PC-3 (cell line): ENCODE results near the gene KISS1R. TPM values are rescaled to one million over a fixed set of nuclear protein-coding genes. Genes with fewer than 3 reads are reported as not detected.

Source experiments
- ATAC-seq: fragments of 200-7000 bp; cut with Tn5 transposase; 2 replicates; pipeline ENCODE4 v1.9.1; 2020; ENCODE audit warnings: mild to moderate bottlenecking, moderate library complexity
- BruUV-seq: library from RNA; stranded (reverse); fragments of 400-500 nt; replicated peaks from 2 replicates; lab custom pipeline; 2021; lab: Mats Ljungman, UMichigan
- CTCF ChIA-PET: fragments of 300-600 bp; sonication (Branson Sonifier 250); formaldehyde crosslinking; loops from one replicate; lab custom pipeline; 2022; ENCODE audit warnings: antibody characterized with exemption; lab: Charles Lee
- POLR2A ChIA-PET: fragments of 300-600 bp; sonication (Branson Sonifier 250); formaldehyde crosslinking; loops from one replicate; lab custom pipeline; 2022; ENCODE audit warnings: antibody characterized with exemption; ENCODE audit not compliant: unreplicated experiment; lab: Charles Lee
- DNase-seq: peaks from one replicate; pipeline ENCODE4 v3.0.0-alpha.2; 2015
- H2AFZ ChIP-seq: fragments of 300-600 bp; sonication (generic); 2 replicates; pipeline ENCODE4 v1.6.0; 2016; ENCODE audit warnings: antibody characterized with exemption, low read length
- H3F3A ChIP-seq: fragments of 300-600 bp; sonication (generic); one replicate; pipeline ENCODE4 v1.6.0; 2017; ENCODE audit warnings: antibody characterized with exemption, low read length, control low read depth, mild to moderate bottlenecking; ENCODE audit not compliant: unreplicated experiment
- H3K27ac ChIP-seq: fragments of 300-600 bp; sonication (generic); 2 replicates; pipeline ENCODE4 v1.5.1; 2016; ENCODE audit warnings: mild to moderate bottlenecking, low read length
- H3K27me3 ChIP-seq: fragments of 300-600 bp; sonication (generic); 2 replicates; pipeline ENCODE4 v1.6.1; 2016; ENCODE audit warnings: low read length, mixed read lengths
- H3K36me3 ChIP-seq: fragments of 300-600 bp; sonication (generic); 2 replicates; pipeline ENCODE4 v1.6.1; 2016; ENCODE audit warnings: low read depth, mixed run types, low read length, mixed read lengths
- H3K4me1 ChIP-seq: fragments of 300-600 bp; sonication (generic); 2 replicates; pipeline ENCODE4 v1.5.1; 2016; ENCODE audit warnings: low read length; ENCODE audit not compliant: insufficient read depth
- H3K4me2 ChIP-seq: fragments of 300-600 bp; sonication (generic); 2 replicates; pipeline ENCODE4 v1.6.0; 2016; ENCODE audit warnings: low read length
- H3K4me3 ChIP-seq: fragments of 300-600 bp; sonication (generic); 2 replicates; pipeline ENCODE4 v1.5.1; 2016; ENCODE audit warnings: mild to moderate bottlenecking, low read length, mixed read lengths
- H3K79me2 ChIP-seq: fragments of 300-600 bp; sonication (generic); 2 replicates; pipeline ENCODE4 v1.6.1; 2017; ENCODE audit warnings: low read length, mixed read lengths
- H3K9ac ChIP-seq: fragments of 300-600 bp; sonication (generic); 2 replicates; pipeline ENCODE4 v1.6.0; 2016; ENCODE audit warnings: mild to moderate bottlenecking, low read length
- H3K9me2 ChIP-seq: fragments of 300-600 bp; sonication (generic); replicated peaks from 2 replicates; pipeline ENCODE4 v1.6.1; 2016; ENCODE audit warnings: mixed run types, low read length, mixed read lengths
- H3K9me3 ChIP-seq: fragments of 300-600 bp; sonication (generic); 2 replicates; pipeline ENCODE4 v1.6.1; 2016; ENCODE audit warnings: low read length, mixed read lengths
- H4K20me1 ChIP-seq: fragments of 300-600 bp; sonication (generic); 2 replicates; pipeline ENCODE4 v1.6.1; 2016; ENCODE audit warnings: low read length, mixed read lengths
- CTCF ChIP-seq: fragments of 300-600 bp; sonication (generic); conservative IDR thresholded peaks from 2 replicates; pipeline ENCODE4 v1.5.1; 2017; ENCODE audit warnings: antibody characterized with exemption, low read depth, mild to moderate bottlenecking, low read length
- EZH2 ChIP-seq: fragments of 300-600 bp; sonication (generic); IDR thresholded peaks from one replicate; pipeline ENCODE4 v1.6.1; 2017; ENCODE audit warnings: antibody characterized with exemption, mild to moderate bottlenecking, low read length; ENCODE audit not compliant: unreplicated experiment
- EZH2phosphoT487 ChIP-seq: fragments of 300-600 bp; sonication (generic); IDR thresholded peaks from 2 replicates; pipeline ENCODE4 v1.6.1; 2018; ENCODE audit warnings: mild to moderate bottlenecking, antibody characterized with exemption, low read length, borderline replicate concordance
- intact Hi-C: fragments of 100-400 bp; cut with micrococcal nuclease; formaldehyde crosslinking; loops from 2 replicates; pipeline ENCODE4 v1.9.0; 2023
- total RNA-seq: library from RNA; depleted of rRNA; stranded (reverse); fragments of >200 nt; gene quantifications from 2 replicates; pipeline ENCODE4 v1.2.3, GENCODE V29; 2014

KISS1R gene
- total RNA-seq, 1 experiment from 2014 or later = 3.9 TPM

GRCh38 chr19:871446-872265 is 45.5 kb upstream of the KISS1R start:
- Histone ChIP-seq H3K4me1 (peaks cover 12% of the 10 kb centered on the region), H3K27ac (no peak overlapping the region), H4K20me1 (no peaks in the 10 kb centered on the region), H3K79me2 (no peaks in the 10 kb centered on the region), H2AFZ (no peak overlapping the region), H3K9me2 (no peaks in the 10 kb centered on the region), H3K4me2 (no peak overlapping the region), H3K4me3 (no peak overlapping the region), H3K9ac (no peak overlapping the region), H3F3A (no peaks in the 10 kb centered on the region), H3K36me3 (no peaks in the 10 kb centered on the region; the same call in 1 of the 2 replicates), H3K9me3 (no peaks in the 10 kb centered on the region), H3K27me3 (no peaks in the 10 kb centered on the region)
- no TSS peak for BruUV-seq
- intact Hi-C loops = no loop called here
- no peak for ATAC-seq
- no peak for DNase-seq
- ChIA-PET CTCF (no interaction called here), POLR2A (no interaction called here)
- TF ChIP-seq CTCF (no peak), EZH2 (no peak), EZH2phosphoT487 (no peak)

DNA sequence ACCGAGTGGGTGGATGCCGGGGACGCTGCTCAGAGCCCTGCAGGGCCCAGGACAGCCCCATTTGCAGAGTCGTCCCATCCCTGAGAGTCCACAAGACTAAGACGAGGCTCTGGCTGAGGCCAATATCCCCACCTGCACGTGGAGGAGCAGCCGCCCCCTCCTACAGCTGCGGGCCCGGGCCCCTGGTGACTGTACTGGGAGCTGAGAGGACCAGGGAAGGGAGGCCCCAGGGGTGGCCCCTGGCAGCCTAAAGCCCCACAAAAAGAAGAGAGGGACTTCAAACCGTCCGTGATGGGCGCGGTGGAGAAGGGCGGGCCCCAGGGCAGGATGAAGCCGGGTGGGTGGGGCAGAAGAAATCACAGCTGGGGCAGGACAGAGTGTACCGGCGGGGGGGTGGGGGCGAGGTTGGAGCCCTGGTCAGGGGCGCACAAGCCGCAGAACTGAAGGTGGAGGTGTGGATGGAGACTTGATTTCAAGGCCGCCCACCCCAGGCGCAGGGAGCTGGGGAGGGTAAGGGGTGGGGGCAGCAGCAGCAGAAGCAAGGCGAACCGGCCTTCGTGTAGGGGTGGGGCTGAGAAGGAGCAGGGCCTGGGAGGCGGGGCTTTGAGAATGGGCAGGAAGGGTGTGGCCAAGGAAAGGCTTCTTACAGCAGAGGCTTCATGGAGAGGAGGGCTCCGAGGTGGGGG is 44.7 kb upstream of the KISS1R start:
- no peak for TF ChIP-seq EZH2
- TF ChIP-seq CTCF = no peak
- no peak for TF ChIP-seq EZH2phosphoT487
- Histone ChIP-seq H3K4me3 (no peak overlapping the region), H3F3A (no peaks in the 10 kb centered on the region), H3K9me2 (no peaks in the 10 kb centered on the region), H3K9me3 (no peaks in the 10 kb centered on the region), H3K27me3 (no peaks in the 10 kb centered on the region), H2AFZ (no peak overlapping the region), H3K27ac (no peak overlapping the region), H3K36me3 (no peaks in the 10 kb centered on the region; the same call in 1 of the 2 replicates), H3K4me1 (peaks cover 12% of the 10 kb centered on the region), H3K9ac (no peak overlapping the region), H3K79me2 (no peaks in the 10 kb centered on the region), H4K20me1 (no peaks in the 10 kb centered on the region), H3K4me2 (no peak overlapping the region)
- intact Hi-C loops = no loop called here
- no TSS peak for BruUV-seq
- ATAC-seq = peak; percentile 52
- peak; percentile 45 for DNase-seq
- POLR2A ChIA-PET = no interaction called here
- CTCF ChIA-PET = no interaction called here
